ENCODE data around the gene P2RY2.

- TF ChIP-seq CTCF (IDR thresholded peaks at IDR 0.05; ENCODE audit: low read depth, low read length, missing input control) (no peak), TAF1 (conservative IDR thresholded peaks at IDR 0.05) (no peak), GABPA (IDR thresholded peaks at IDR 0.05 in 1 of 2, conservative IDR thresholded peaks at IDR 0.05 in 1 of 2) (no peak), RAD21 (IDR thresholded peaks at IDR 0.05) (no peak), HNF4G (IDR thresholded peaks at IDR 0.05) (no peak), RXRA (IDR thresholded peaks at IDR 0.05) (no peak), MAX (IDR thresholded peaks at IDR 0.05) (no peak), REST (IDR thresholded peaks at IDR 0.05) (no peak), EGR1 (IDR thresholded peaks at IDR 0.05; ENCODE audit: low read depth in 2 of 2) (no peak)
Observed at GRCh38 chr11:73269459-73270015, 51.5 kb downstream of the P2RY2 start.

Data from liver (tissue), 3 donors.